H54 (cell line): ENCODE results near the gene COX4I1.

Experiments
- DNase-seq: peaks from one replicate; pipeline ENCODE4 v3.0.0; 2011; ENCODE audit warnings: low spot score, mixed read lengths; ENCODE audit not compliant: insufficient read length
- FAIRE-seq: peaks from 3 replicates; lab custom pipeline; 2011; peaks lifted over from hg19 to GRCh38; lab: Jason Lieb, UNC
- POLR2A ChIP-seq: IDR thresholded peaks from 2 replicates; pipeline ENCODE4 v1.6.1; 2011; ENCODE audit warnings: low read depth, mild to moderate bottlenecking, low read length

The COX4I1 gene

GRCh38 chr16:85759136-85759535 is 40.4 kb upstream of the COX4I1 start:
- no peak for DNase-seq
- no peak for TF ChIP-seq POLR2A
- no peak for FAIRE-seq

GRCh38 chr16:85759631-85760419 is 39.7 kb upstream of the COX4I1 start:
- no peak for FAIRE-seq
- DNase-seq = peak; percentile 39
- TF ChIP-seq POLR2A = no peak

- TF ChIP-seq POLR2A = no peak
- FAIRE-seq (no peak), DNase-seq (no peak)
Observed at GRCh38 chr16:85761861-85762260, 37.6 kb upstream of the COX4I1 start.

- no peak for TF ChIP-seq POLR2A
- no peak for DNase-seq
- no peak for FAIRE-seq
Observed at GRCh38 chr16:85762970-85763369, 36.5 kb upstream of the COX4I1 start.

GRCh38 chr16:85763616-85764015 is 35.9 kb upstream of the COX4I1 start:
- no peak for DNase-seq
- no peak for FAIRE-seq
- TF ChIP-seq POLR2A = no peak

- DNase-seq (no peak), FAIRE-seq (no peak)
- TF ChIP-seq POLR2A = no peak
Observed at GRCh38 chr16:85765211-85765610, 34.3 kb upstream of the COX4I1 start.

- DNase-seq = no peak
- TF ChIP-seq POLR2A = no peak
- no peak for FAIRE-seq
Observed at GRCh38 chr16:85765767-85766166, 33.7 kb upstream of the COX4I1 start.

- DNase-seq (peak; percentile 95), FAIRE-seq (peak; percentile 69)
- TF ChIP-seq POLR2A = 0 out of 2 replicates have a peak, but pooled peaks have one; percentile 5
Observed at GRCh38 chr16:85767531-85767930, 32.0 kb upstream of the COX4I1 start.

GRCh38 chr16:85768199-85768598 is 31.3 kb upstream of the COX4I1 start:
- no peak for FAIRE-seq
- no peak for TF ChIP-seq POLR2A
- no peak for DNase-seq

- DNase-seq = no peak
- no peak for FAIRE-seq
- no peak for TF ChIP-seq POLR2A
Observed at GRCh38 chr16:85770741-85771140, 28.8 kb upstream of the COX4I1 start.

- DNase-seq (no peak), FAIRE-seq (no peak)
- no peak for TF ChIP-seq POLR2A
Observed at GRCh38 chr16:85773044-85773443, 26.5 kb upstream of the COX4I1 start.

- FAIRE-seq (no peak), DNase-seq (no peak)
- no peak for TF ChIP-seq POLR2A
Observed at GRCh38 chr16:85774136-85774535, 25.4 kb upstream of the COX4I1 start.

GRCh38 chr16:85774811-85775210 is 24.7 kb upstream of the COX4I1 start:
- TF ChIP-seq POLR2A = no peak
- FAIRE-seq (no peak), DNase-seq (no peak)

GRCh38 chr16:85777583-85778310 is 21.7 kb upstream of the COX4I1 start:
- no peak for TF ChIP-seq POLR2A
- DNase-seq (peak; percentile 74), FAIRE-seq (peak; percentile 83)
